ENCODE data around the gene ARID1B.
A peak's percentile ranks its signal among the peaks of the same experiment; 100 is the strongest.

Gene ARID1B

DNA sequence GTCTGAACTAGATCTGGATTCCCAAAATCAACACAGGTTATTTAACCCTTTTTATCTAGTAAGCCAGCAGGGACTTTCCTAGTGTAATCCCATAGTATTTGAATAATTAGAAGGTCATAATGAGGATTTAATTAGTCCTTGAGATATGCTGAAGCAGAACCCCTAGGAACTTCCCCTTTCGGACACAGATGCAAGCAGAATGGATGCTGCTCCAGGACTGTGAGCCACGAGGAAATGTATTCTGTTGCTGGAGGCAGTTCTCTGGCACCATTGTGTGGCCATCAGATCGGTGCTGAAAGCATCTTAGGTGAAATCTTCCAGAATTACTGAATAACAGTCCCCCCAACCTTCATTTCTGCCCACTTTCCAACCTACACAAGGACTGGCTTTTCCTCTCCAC is 339.2 kb downstream of the ARID1B start:
- DNase-seq = no peak

DNA sequence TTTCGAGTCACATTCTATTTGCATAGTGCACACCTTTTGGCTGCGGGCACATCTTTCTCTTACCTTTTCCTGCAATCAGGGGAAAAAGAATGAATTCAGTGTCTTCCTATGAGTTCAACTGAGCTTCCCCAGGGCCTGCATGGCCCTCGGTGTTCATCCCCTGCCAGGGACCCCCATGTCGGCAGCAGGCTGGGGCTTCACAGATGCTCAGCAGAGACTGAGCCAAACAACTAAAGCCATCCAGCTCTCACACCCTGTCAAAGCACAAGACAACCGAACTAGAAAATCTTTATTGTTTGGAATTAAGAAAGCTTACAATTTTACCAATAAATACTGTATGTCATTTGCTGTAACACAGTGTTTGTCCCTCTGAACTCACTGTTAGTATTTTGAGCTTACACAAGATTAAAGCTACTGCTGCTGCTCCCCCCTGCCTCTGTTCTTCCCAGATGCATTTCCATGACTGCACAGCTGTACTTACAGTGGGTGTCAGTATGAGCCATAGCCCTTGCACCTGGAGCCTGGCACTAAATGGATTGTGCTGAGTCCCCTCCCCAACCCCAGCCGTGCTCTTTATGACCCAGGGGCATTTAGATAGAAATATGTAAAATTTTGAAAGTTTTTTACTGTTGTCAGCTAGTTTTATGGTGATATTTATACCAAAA is 340.4 kb downstream of the ARID1B start:
- no peak for DNase-seq

DNA sequence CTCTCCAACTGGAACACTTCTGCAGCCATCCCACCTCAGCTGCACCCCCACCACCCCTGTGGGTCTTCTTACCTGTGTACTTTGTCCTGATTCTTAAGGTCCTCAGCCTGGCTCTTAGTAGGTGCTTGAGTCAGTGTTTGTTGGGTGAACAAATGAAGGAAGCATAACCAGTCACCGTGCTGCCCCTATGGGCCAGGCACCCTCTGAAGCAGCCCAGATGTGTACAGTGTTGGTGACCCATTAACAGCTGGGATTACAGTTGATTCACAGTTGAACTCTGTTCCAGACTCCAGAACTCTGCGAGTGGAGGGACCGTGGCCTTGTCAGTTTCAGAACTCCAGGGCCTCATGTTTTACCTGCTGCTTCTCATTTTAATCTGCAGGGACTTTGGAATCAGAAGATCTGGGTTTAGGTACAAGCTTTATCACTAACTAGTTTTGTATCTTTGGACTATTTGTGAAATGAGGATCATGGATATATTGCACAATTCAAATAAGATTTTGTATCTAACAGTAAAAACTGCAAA is 342.4 kb downstream of the ARID1B start:
- DNase-seq = no peak

DNA sequence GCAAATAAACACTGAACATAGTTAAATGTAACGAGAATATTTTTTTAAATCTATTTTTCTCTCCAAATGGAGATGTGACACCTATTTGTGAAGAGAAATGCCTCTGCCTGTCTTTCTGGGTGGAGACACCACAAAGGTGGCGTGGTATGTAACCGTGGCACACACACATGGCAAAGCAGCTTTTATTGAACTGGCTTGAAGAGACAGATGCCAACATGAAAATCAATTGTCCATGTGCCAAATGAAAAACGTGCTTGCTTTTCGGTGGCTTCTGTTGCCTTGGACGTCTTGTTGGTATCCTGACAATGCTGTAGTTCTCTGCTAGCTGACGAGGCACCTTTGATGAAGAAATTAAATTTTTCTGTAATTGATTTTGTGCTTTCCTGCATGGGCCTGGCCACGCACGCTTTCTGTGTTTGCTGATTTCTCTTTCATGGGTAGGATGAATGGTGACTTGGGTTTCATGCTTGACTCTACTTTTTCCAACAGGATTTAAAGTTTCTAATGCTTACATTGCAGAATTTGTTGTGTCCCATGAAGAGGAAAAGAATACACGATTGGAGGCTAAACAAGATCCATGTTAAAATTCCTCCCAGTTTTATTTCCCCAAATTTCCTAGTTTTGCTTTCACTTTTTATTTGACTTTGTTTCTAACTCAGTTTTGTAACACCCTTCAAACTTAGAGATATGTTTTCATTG is 343.5 kb downstream of the ARID1B start:
- DNase-seq = no peak

DNA sequence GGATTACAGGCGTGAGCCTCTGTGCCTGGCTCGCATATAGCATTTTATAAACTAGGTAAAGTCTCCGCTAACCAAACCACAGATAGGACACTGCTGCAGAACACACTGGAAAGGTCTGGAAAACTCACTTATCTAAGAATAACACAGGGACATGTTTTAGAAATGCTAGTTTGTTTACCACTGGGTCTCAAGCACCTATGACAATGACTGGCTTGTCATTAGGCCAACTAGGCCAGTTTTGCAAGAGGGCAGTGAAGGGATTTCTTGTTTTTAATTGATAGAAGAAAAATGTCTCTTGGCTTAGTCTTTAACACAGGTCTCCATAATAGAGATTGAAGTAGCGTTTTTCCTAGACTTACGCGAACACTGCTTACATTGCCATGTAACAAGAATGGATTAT is 344.7 kb downstream of the ARID1B start:
- no peak for DNase-seq

DNA sequence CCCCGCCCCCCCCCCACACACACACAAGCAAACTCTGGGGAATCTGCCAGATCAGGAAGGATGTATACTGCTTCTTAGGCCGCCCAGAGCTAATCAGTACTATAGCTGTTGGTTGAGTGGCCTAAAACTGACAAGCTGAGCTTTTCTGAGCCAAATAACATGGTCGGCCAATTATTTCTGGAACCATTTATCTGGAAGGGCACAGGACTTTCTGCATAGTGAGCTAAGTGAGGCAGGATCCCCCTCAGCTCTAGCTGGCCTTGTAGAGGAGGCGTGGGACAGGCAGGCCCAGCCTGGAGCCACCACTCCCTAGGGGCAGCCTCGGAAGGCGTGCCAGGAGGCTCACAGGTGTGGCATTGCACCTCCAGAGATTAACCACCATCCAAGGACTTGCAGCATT is 346.1 kb downstream of the ARID1B start:
- DNase-seq = no peak

- no peak for DNase-seq
These were observed 347.5 kb downstream of the ARID1B start for GRCh38 chr6:157124485-157125254.

DNA sequence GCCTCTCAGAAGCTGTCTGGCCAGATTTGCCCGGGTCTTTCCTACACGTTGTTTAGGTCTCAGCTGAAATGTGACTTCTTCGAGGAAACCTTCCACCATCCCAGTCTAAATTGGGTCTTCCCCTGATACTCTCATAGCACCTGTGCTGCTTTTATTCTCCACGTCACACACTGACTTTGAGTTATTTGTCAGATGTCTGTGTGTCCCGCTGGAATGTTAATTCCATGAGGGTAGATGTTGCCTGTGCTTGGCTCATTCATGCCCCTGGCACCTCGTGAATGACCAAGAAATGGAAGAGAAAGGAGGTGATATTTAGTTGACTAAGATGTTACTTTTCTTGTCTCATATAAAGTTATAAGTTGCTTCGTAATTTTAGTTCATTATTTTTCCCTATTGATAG is 348.4 kb downstream of the ARID1B start:
- no peak for DNase-seq

DNA sequence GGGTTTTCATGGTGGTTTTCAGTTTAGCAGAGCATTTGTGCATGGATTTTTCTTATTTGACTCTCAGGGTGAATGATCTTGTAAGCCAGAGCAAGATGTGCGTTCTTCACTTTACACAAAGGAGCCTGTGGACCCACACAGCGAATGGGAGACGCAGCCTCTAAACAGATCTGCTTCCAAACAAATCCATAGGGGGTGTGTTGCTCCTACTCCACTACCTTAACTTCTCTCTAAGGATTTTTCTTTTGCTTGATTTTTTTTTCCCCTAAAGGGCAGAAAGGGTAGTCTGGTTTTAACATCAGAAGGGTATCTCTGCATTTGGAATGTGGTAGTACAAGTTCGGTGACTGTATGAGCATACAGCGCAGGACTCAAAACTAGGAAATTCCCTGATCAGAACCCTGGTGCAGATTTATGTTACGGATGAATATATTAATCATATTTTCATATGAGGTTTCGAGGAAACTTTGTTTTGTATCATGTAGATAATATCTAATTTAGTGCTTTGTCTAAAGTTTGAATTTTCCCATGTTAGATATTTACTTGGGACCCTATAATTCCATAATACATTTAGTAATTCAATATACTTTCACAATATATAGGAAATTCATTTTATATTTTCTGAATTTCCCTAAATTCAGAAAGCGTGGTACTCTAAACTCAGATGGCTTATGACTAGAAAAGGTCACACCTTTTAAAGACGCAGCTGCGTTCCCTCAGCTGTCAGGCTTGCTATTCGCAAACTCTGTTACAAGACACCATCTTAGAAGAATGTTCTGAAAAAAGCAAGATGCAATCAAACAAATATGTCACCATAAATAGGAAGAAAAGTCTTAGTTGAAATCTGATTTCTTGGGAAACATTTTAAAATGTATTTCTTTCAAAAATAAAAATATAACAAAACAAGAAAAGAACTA is 349.3 kb downstream of the ARID1B start:
- DNase-seq = no peak

DNA sequence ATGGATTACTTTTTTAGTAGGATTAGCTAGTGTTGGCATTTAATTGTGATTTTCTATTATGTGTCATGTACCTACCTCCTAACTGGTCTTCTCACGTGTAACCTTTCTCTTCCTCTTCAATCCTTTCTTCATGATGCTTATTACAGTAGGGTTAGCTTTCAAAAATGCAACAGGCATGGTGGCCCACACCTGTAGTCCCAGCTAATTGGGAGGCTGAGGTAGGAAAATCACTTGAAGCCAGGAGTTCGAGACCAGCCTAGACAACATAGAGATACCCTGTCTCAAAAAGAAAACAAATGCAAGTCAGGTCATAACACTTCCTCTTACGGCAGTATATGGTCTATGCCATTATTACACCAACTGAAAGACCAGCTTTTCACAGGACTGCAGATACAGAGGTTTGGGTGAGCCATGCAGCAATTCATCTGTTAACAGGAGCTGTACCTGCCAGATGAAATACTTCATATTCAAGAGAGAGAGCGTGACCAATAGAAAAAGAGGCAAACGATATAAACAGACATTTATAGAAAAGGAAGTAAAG is 351.1 kb downstream of the ARID1B start:
- no peak for DNase-seq

DNA sequence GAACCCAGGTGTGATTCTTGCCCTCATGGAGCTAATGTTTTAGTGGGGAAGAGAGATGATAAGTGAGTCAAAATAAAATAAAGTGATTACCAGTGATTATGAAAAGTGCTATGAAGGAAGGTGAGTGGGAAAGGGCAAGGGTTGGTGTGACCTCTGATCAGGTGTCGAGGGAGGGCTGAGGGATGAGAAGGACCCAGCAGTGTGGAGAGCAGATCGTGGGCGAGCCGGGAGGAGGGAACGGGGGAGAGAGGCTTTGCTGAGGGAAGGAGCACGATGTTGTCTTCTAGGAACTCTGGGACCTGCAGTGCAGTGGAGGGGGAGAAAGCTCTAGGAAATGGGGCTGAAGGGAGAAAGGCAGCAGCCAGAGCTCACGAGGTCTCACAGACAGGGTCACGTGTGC is 354.1 kb downstream of the ARID1B start:
- no peak for DNase-seq

DNA sequence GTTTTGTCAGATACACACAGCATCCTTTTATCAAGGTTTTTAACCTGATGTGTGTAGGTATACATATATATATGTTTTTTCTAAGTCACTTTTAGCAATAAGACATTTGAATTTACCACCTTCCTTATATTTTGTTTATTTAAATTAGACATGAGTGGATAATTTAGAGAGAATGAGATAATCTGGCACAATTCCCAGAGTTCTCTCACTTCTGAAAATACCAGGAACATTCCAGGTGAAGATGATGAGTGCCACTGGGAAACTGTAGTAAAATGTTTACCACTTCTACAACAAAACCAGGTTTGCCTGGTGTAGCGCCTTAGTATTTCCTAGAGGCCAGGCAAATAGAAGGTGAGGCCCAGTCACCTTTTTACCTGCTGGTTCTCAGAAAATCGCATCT is 356.7 kb downstream of the ARID1B start:
- no peak for DNase-seq

GRCh38 chr6:157134402-157135047 is 357.3 kb downstream of the ARID1B start:
- DNase-seq = no peak

DNA sequence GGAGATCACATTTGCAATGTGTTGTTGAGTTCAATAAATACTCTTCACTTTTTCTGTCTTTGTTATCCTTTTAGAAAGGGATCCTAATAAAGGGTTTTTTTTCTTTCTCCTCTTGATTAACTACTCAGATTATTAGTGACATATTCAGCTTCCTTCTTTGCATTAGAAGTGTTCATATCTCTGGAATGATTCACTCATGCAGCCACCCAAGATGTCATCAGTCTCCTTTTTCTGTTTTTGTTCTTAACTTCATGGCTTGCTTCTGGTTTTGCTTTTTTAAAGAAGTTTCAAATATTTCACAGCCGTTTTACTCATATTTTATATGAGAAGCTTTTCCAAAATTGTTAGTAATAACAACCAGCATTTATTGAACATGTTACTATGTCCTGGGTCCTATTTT is 358.5 kb downstream of the ARID1B start:
- DNase-seq = no peak

GRCh38 chr6:157137501-157137900 is 360.3 kb downstream of the ARID1B start:
- no peak for DNase-seq

- no peak for DNase-seq
These were observed 362.0 kb downstream of the ARID1B start for GRCh38 chr6:157139054-157139708.

GRCh38 chr6:157143171-157143889 is 366.2 kb downstream of the ARID1B start:
- peak; percentile 63 for DNase-seq

GRCh38 chr6:157143890-157144798 is 367.0 kb downstream of the ARID1B start:
- DNase-seq = no peak

GRCh38 chr6:157144859-157145568 is 367.8 kb downstream of the ARID1B start:
- DNase-seq = no peak

All from activated CD4-positive, alpha-beta T cell treated with anti-CD3 and anti-CD28 coated beads, Interleukin-2, amount 50 U/mL, for 16 hours (primary cell).